GM18907 (cell line): ENCODE measurements around the gene ZDHHC11B.
A peak's percentile ranks its signal among the peaks of the same experiment; 100 is the strongest.

Source experiments
- ATAC-seq: cut with Tn5 transposase; IDR thresholded peaks from one replicate; pipeline ENCODE4 v1.9.1; 2021; ENCODE audit warnings: mild to moderate bottlenecking, moderate library complexity; ENCODE audit not compliant: unreplicated experiment

The ZDHHC11B gene

GRCh38 chr5:675111-675870 is 109.2 kb downstream of the ZDHHC11B start:
- ATAC-seq, result no peak

DNA sequence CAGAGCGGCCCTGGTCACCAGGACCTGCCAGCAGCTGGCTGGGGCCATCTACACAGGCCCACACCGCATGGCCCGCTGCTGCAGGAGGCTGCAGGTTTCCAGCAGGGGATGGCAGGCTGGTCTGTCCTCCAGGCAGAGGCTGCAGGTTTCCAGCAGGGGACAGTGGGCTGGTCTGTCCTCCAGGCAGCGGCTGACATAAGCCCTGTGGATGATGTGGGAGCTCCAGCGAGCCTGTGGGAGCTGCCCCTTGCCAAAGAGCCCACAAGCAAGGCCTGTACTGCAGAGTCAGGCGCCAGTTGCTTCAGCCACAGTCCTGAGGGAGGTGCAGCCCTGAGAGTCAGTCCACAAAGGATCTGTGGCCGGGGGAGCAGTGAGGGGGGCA is 109.9 kb downstream of the ZDHHC11B start:
- ATAC-seq, result no peak

DNA sequence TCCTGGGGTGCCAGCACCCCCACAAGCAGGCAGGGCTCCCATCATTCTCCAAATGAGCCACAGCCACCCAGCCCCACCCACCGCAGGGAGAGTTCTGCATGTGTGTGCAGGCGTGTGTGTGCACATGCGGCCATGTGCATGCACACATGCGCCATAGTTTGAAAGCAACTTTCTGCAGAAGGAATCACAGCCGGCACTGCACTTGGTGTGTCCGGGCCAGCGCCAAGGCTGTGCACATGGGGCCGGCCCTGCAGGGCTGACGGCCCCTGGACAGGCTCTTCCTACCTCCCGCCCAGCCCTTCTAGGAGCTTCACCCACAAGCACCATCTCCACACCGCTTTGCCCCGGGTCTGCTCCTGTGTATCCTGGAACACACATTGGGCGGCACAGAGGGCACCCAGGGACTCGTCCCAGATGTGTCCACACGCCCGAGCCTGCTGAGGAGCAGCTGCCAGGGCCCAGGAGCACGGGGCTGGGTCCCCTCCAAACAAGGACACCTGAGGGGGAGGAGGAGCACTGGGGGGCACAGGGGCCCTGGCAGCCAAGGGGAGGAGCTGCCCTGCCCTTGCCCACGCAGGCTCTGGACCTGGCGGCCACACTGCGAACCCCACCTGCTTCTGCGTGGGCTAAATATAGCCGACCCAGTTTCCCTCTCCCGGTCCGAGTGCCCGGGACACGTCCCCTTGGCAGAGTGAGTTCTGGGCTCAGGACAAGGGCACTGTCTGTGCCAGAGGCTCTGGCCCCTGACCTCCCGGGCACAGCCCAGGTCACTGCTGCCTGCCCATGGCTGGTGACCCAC is 110.5 kb downstream of the ZDHHC11B start:
- ATAC-seq, result no peak

- ATAC-seq, result no peak
These were observed 111.2 kb downstream of the ZDHHC11B start for GRCh38 chr5:673161-673830.

DNA sequence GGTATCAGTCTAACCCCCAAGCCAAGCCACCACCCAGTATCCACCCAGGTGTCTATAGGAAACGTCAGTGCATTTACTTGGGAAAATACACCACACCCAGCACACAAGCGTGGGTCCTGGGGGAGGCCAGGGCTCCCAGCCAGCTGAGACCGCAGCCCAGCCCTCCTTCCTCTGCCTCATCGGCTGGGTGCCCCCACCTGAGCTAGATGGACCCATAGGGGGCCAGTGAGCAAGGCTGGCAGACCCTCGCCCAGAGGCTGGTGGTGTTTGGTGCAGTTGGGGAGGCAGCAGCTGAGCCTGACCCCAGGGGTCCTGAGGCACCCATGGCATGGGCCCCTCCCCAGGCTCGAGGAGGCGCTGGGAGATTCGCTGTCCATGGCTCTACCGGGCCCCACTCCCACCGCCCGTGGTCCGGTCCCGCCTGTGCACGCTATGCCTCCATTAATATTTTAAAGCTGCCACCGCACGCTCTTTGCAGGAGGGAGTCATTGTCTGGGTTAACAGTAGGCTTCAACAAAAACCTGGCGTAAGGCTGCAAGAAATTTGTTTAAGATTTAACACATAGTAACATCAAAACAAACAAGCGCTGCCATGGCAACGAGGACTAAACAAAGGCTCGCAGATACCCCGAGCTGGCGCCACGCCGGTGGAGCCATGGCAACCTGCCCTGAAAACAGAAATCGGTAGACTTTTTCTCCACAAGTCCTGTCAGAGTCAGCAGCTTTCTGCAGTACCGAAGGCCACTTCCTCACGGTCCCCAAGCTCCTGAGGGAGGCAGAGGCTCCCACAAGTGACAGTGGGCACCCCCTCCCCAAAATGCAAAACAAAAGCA is 112.0 kb downstream of the ZDHHC11B start:
- ATAC-seq, result no peak

DNA sequence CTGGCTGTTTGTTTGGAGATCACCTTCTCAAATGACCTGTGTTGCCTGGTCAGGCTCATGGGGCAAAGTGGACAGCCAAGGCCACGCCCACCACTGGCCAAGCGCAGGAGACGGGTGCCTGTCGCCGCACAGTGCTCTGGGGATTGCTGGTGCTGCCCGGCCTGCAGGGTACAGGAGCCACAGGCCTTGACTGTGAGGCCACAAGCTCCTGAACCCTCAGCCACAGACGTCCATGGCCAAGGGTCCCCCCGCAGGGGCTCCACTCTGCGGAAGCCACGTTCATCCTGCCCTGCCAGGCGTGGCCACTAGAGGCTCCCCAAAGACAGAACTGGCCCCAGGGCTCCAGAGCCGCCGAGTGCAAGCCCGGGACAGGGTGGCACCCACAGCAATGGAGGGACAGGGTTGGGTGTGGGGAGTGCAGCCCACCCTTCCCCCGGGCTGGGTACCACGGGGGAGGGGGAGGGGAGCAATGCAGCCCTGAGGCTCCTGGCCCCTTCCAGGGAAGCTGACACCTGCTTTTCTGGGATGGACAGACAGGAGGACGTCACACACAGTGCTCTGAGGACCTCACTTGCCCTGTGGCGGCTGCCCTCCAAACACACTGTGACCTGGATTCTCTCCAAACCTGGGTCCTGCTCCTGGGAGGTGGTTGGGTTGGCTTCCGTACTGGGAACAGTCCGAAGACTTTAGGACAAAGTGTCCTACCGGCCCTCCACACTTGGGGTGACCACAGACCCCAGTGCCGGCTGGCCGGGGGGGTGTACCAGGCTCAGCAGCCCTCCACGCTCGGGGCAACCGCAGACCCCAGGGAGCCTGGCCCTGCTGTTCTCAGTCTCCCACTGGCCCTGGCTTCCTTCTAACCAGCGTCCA is 112.8 kb downstream of the ZDHHC11B start:
- ATAC-seq, result peak; percentile 69

GRCh38 chr5:670396-671270 is 113.9 kb downstream of the ZDHHC11B start:
- no peak for ATAC-seq

DNA sequence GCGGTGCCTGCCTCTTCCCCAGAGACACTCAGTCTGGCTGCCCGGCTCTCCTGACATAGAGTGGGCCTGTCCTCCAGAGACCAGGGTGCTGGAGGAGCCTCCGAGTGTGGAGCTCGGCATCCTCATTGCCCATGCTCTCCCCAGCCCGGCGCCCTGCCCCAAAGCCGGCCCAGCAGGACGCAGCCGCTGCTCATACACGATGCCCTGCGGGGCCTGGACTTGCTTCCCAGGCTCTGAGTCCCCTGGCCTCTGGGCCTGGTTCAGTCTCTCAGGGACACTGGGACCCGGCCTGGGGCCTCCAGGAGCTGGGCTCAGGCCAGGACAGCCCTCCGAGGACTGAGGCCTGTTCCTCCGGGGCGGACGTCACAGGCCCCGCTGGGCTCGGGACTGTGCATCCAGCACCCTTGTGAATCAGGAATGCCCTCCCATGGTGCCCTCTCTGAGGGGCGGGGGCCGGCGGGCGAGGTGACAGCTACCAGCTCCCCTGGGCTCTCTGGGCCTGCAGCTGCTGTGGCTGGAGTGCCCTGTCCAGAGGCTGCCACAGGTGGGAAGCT is 114.6 kb downstream of the ZDHHC11B start:
- ATAC-seq, result no peak

- no peak for ATAC-seq
These were observed 115.3 kb downstream of the ZDHHC11B start for GRCh38 chr5:669111-669841.

GRCh38 chr5:668283-668995 is 116.1 kb downstream of the ZDHHC11B start:
- no peak for ATAC-seq

DNA sequence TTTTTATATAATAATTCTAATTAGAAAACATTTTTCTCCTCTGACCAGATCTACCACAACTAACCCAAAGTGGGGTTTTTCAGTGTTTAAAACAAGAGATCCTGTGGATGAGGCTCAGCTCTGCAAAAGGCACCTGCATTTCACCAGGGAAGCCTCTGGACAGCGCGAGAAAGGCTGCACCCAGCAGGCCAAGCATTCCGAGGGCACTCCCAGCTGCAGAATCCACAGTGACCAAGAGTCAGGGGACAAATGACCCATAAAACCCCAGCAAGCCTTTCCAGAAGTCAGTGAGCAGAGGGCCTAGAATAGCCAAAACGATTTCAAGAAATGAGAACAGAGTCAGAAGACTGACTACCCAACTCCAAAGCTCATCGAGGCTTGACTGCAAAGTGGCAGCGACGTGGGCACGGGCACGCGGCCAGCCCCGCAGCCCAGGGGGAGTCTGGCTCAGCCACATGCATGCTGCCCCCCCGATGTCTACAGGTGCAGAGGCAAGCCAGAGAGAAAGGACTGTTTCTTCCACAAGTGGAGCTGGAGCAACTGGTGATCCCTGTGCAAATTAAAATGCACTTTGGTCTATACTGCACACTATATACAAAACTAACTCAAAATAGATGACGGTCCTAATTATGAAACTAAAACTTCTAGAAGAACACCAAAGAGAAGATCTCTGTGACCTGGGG is 117.6 kb downstream of the ZDHHC11B start:
- ATAC-seq, result no peak

GRCh38 chr5:665956-666711 is 118.4 kb downstream of the ZDHHC11B start:
- no peak for ATAC-seq

- ATAC-seq, result no peak
These were observed 119.0 kb downstream of the ZDHHC11B start for GRCh38 chr5:665541-665955.

- ATAC-seq, result no peak
These were observed 119.6 kb downstream of the ZDHHC11B start for GRCh38 chr5:664994-665360.

DNA sequence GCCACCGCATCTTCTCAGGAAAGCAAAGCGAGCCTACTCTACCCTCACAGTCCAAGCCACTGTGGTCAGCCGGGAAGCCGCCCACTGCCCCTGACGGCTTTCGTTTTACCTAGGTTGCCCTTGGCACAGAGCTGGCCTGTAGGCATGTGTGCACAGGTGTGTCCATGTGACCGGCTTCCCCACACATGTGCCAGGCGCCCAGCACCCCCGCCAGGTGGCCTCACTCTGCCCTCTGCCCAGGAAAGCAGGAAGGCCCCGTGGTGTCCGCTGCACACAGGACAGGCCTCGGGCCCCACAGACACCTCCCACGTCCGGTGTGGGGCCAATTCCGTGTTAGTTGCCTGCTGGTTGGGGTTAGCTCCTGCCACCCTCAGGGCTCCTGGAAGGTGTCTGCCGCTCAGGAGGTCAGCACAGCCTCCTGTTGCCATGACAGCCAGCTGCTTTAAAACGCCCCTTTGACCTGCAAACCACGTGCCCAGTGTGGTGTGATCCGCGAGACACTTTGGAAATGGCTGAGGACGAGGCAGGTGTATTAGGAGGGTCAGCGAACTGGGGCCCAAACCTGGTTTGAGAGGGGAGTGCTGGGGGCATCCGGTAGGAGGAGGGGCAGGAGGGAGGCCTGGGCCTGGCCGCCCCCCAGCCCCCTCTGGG is 120.1 kb downstream of the ZDHHC11B start:
- ATAC-seq, result no peak
